Measurements from ENCODE around the gene FRAS1. TPM values are rescaled to one million over a fixed set of nuclear protein-coding genes. Genes with fewer than 3 reads are reported as not detected.

The FRAS1 gene
- total RNA-seq, 2 experiments from 2014 or later = not detected

DNA sequence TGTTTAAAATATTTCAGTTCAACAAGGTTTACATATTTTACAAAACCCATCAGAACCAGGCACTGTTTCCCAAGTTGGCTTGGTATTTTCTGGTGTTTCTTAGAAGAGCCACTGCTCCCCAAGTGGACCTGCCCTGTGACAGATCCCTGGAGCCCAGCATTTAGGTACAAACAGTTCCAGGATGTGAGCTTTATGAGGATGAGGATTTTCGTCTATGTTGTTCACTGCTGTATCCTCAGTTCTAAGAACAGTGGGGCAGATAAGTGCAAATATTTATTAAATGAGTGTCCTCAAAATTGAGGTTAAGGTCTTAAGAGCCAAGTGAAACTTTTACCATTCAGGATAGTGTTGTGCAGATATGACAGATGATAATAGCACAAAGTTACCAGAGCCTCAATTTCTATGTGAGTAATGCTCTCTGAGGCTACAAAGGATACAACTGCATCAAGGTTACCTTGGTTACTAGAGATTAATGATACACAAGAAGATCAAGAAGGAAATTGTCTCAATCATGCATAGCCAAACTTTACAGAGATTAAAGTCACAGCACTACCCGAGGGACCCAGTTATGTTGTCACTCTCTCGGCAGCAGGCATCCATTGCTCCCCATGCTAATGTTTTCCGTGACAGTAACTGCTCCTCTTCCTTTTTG, 531.9 kb downstream of the FRAS1 start:
- Mint-ChIP-seq H3K4me3 (no peak overlapping the region), H3K27ac (no peak overlapping the region), H3K27me3 (no peaks in the 10 kb centered on the region), H3K4me1 (ENCODE audit: low read depth) (no peaks in the 10 kb centered on the region), H3K9me3 (no peaks in the 10 kb centered on the region), H3K36me3 (ENCODE audit: low read depth) (no peaks in the 10 kb centered on the region)
- ChIA-PET POLR2A (no interaction called here), CTCF (no interaction called here)
- Histone ChIP-seq H3K27me3 (ENCODE audit: control insufficient read depth in 1 of 2, insufficient read depth in 2 of 2, low read length in 2 of 2) (no peaks in the 10 kb centered on the region), H3K9me3 (ENCODE audit: control insufficient read depth in 1 of 2, insufficient read depth in 1 of 2, low read length in 2 of 2) (no peaks in the 10 kb centered on the region), H3K4me3 (ENCODE audit: low read length) (no peak overlapping the region), H3K27ac (ENCODE audit: low read depth in 1 of 2, low read length in 2 of 2) (no peak overlapping the region), H3K4me1 (ENCODE audit: insufficient read depth, low read length) (no peaks in the 10 kb centered on the region), H3K36me3 (ENCODE audit: insufficient read depth, low read length) (no peaks in the 10 kb centered on the region)
- DNase-seq = no peak
- TF ChIP-seq, protein P1, sequence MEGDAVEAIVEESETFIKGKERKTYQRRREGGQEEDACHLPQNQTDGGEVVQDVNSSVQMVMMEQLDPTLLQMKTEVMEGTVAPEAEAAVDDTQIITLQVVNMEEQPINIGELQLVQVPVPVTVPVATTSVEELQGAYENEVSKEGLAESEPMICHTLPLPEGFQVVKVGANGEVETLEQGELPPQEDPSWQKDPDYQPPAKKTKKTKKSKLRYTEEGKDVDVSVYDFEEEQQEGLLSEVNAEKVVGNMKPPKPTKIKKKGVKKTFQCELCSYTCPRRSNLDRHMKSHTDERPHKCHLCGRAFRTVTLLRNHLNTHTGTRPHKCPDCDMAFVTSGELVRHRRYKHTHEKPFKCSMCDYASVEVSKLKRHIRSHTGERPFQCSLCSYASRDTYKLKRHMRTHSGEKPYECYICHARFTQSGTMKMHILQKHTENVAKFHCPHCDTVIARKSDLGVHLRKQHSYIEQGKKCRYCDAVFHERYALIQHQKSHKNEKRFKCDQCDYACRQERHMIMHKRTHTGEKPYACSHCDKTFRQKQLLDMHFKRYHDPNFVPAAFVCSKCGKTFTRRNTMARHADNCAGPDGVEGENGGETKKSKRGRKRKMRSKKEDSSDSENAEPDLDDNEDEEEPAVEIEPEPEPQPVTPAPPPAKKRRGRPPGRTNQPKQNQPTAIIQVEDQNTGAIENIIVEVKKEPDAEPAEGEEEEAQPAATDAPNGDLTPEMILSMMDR (IDR thresholded peaks at IDR 0.05) = no peak
- intact Hi-C loops (cut with DNase I, micrococcal nuclease) = no loop called here
- ATAC-seq (ENCODE audit: poor library complexity) = no peak

DNA sequence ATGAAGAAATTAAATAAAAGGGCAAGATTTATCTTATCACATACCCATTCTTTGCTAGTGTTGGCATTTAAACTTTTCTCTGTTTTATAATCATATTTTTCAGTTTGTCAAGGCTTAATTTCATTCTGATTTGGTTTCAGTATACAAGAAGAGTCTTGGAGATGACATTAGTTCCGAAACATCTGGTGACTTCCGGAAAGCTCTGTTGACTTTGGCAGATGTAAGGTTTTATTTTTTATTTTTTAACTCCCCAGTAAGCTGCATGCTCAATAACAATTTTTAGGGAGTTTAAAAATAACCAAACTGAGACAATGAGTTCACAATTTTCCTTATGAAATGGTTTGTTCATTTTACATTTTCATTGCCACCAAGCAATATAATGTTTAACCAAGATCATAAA, 534.3 kb downstream of the FRAS1 start:
- H3K4me3 ChIP-seq (ENCODE audit: low read length) = no peak overlapping the region
- POLR2A ChIA-PET = no interaction called here
- Mint-ChIP-seq H3K4me1 (ENCODE audit: low read depth) (no peaks in the 10 kb centered on the region), H3K9me3 (no peaks in the 10 kb centered on the region), H3K27me3 (no peaks in the 10 kb centered on the region), H3K36me3 (ENCODE audit: low read depth) (no peaks in the 10 kb centered on the region), H3K27ac (no peak overlapping the region), H3K4me3 (no peak overlapping the region)
- TF ChIP-seq, protein P1 (IDR thresholded peaks at IDR 0.05) = no peak
- no peak for ATAC-seq (ENCODE audit: poor library complexity)
- DNase-seq = no peak
- CTCF ChIA-PET = no interaction called here
- intact Hi-C loops (cut with DNase I, micrococcal nuclease) = no loop called here
- H3K9me3 ChIP-seq (ENCODE audit: control insufficient read depth in 1 of 2, insufficient read depth in 1 of 2, low read length in 2 of 2) = no peaks in the 10 kb centered on the region
- no peaks in the 10 kb centered on the region for H3K36me3 ChIP-seq (ENCODE audit: insufficient read depth, low read length)
- H3K27me3 ChIP-seq (ENCODE audit: control insufficient read depth in 1 of 2, insufficient read depth in 2 of 2, low read length in 2 of 2) = no peaks in the 10 kb centered on the region
- H3K27ac ChIP-seq (ENCODE audit: low read depth in 1 of 2, low read length in 2 of 2) = no peak overlapping the region
- H3K4me1 ChIP-seq (ENCODE audit: insufficient read depth, low read length) = no peaks in the 10 kb centered on the region

DNA sequence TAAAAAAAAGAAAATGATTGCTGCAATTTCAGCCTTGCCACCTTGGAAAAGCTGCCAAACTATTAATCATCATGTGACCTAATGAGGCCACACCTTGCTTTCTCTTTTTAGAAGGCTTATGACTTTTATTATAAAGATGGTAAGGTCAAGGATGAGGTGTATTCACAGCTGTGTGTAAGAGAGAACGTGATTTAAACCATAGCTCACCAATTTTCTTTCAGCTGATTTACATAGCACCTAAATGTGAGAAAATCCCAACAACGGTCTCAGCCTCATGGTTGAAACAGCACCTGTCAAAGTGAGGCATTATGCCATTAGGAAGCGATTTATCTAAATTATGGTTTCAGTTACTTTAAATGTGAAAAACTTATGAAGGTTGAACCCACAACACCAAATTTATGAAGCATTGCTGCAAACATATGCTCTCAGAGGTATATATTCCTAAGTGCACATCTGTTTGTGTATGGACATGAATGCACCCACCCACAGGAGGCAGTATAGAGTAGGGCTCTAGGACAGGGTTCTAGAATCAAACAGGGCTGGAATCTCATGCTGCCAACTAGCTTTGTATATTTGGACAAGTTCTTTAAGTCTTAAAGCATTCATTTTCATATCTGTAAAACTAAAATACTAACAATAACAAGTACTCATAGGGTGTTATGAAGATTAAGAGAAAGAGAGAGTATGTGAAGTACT, 535.1 kb downstream of the FRAS1 start:
- peak in 4 of 14 experiments; percentile 4 to 24 (median 12) for DNase-seq
- Histone ChIP-seq H3K27me3 (ENCODE audit: control insufficient read depth in 1 of 2, insufficient read depth in 2 of 2, low read length in 2 of 2) (no peaks in the 10 kb centered on the region), H3K4me3 (ENCODE audit: low read length) (no peak overlapping the region), H3K9me3 (ENCODE audit: control insufficient read depth in 1 of 2, insufficient read depth in 1 of 2, low read length in 2 of 2) (no peaks in the 10 kb centered on the region), H3K4me1 (ENCODE audit: insufficient read depth, low read length) (no peaks in the 10 kb centered on the region), H3K36me3 (ENCODE audit: insufficient read depth, low read length) (no peaks in the 10 kb centered on the region), H3K27ac (ENCODE audit: low read depth in 1 of 2, low read length in 2 of 2) (no peak overlapping the region)
- Mint-ChIP-seq H3K36me3 (ENCODE audit: low read depth) (no peaks in the 10 kb centered on the region), H3K27me3 (no peaks in the 10 kb centered on the region), H3K4me3 (no peak overlapping the region), H3K4me1 (ENCODE audit: low read depth) (no peaks in the 10 kb centered on the region), H3K9me3 (no peaks in the 10 kb centered on the region), H3K27ac (no peak overlapping the region)
- TF ChIP-seq, protein P1 (IDR thresholded peaks at IDR 0.05) = peak; percentile 22
- CTCF ChIA-PET = interaction anchor here (1.3 kb wide), 1 partner anchor 25 kb away, joined by 3 read pairs; no protein-coding TSS in a partner anchor
- intact Hi-C loops (cut with DNase I, micrococcal nuclease) = no loop called here
- no peak for ATAC-seq (ENCODE audit: poor library complexity)
- POLR2A ChIA-PET = no interaction called here

Other genes with a start within 250 kb of the FRAS1 start
- 100 to 1,000 TPM; 216 to 234 TPM for gene CNOT6L, start 238.0 kb upstream of the FRAS1 start, total RNA-seq
- 10 to 100 TPM; 14.8 to 17.5 TPM for gene MRPL1, start 194.5 kb upstream of the FRAS1 start, total RNA-seq

Measured in CD4-positive, alpha-beta T cell (primary cell).